Esophagus muscularis mucosa (tissue), 4 donors: ENCODE measurements around the gene PTPRU. TPM values are rescaled to one million over a fixed set of nuclear protein-coding genes. Genes with fewer than 3 reads are reported as not detected.

Source experiments
- DNase-seq: peaks from one replicate; pipeline ENCODE4 v3.0.0-alpha.2; 2017; ENCODE audit errors: extremely low spot score
- H3K27ac ChIP-seq, 4 donors: fragments of 200-600 bp; sonication (generic); replicated peaks in 1 of 4; 1 replicate in 3 of 4; 2 replicates in 1 of 4; pipeline ENCODE4 v1.5.1; 2016 to 2019; ENCODE audit warnings: mild to moderate bottlenecking in 1 of 4
- H3K27me3 ChIP-seq, 4 donors: fragments of 200-600 bp; sonication (generic); one replicate each; pipeline versions ENCODE4 v1.5.1 to v1.6.0; 2016 to 2019
- H3K36me3 ChIP-seq, 4 donors: fragments of 200-600 bp; sonication (generic); one replicate each; pipeline ENCODE4 v1.5.1; 2016 to 2019
- H3K4me1 ChIP-seq, 4 donors: fragments of 200-600 bp; sonication (generic); one replicate each; pipeline ENCODE4 v1.5.1; 2016 to 2019
- H3K4me3 ChIP-seq, 4 donors: fragments of 200-600 bp; sonication (generic); 1 replicate in 2 of 4; 2 replicates in 2 of 4; pipeline ENCODE4 v1.5.1; 2016 to 2019; ENCODE audit warnings: mild to moderate bottlenecking in 4 of 4, moderate library complexity in 1 of 4
- H3K9me3 ChIP-seq, 4 donors: fragments of 200-600 bp; sonication (generic); 1 replicate in 3 of 4; 2 replicates in 1 of 4; pipeline ENCODE4 v1.5.1; 2016 to 2019
- EP300 ChIP-seq: sonication (generic); formaldehyde crosslinking; IDR thresholded peaks from one replicate; pipeline ENCODE4 v1.6.1; 2017; ENCODE audit warnings: antibody characterized with exemption
- POLR2A ChIP-seq: fragments of 450-650 bp; IDR thresholded peaks from one replicate; pipeline ENCODE4 v1.6.1; 2017; ENCODE audit warnings: antibody characterized with exemption, moderate library complexity, mild to moderate bottlenecking, low read depth
- WGBS: methylation state at CpG from one replicate; pipeline ENCODE4 v1.1.5; 2018; 5-methylcytosine and 5-hydroxymethylcytosine counted together
- intact Hi-C: fragments of 100-400 bp; cut with DNase I; formaldehyde crosslinking; loops from one replicate; pipeline ENCODE4 v1.15.1; 2023
- total RNA-seq, 4 donors: library from RNA; depleted of rRNA; stranded (reverse); fragments of >200 nt; gene quantifications; one replicate each; pipeline versions ENCODE4 v1.1.0 to v1.2.1, GENCODE V29; 2016

PTPRU gene
- total RNA-seq, 4 donors from 2014 or later: 19.5 to 32.7 (median 27.5) TPM

DNA sequence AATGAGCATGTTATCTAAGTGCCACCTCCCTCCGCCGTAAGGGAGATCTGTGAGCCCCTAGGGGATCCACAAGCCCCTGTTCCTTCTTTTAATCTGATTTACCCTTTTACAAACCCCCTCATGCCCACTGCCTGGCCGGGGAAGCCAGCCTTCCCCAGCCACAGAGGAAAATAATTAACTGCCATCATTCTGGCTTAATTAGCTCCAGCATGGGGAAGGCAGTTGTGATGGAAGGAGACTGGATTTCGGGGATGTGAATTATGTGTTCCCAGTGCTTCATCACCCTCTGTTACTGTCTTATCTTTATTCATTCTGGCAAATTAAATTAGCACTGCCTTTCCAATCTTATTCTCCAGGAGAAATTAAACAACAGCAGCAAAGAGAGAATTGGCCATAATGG is 135.8 kb downstream of the PTPRU start:
- TF ChIP-seq EP300: no peak
- TF ChIP-seq POLR2A: no peak
- WGBS: 62% methylated on average over 4 of the region's 4 CpGs
- Histone ChIP-seq H3K9me3 (peaks cover 0 to 18% (median 10%) of the 10 kb centered on the region in 4 donors), H3K27me3 (peaks cover 0 to 62% (median 1%) of the 10 kb centered on the region in 4 donors), H3K4me1 (no peaks in the 10 kb centered on the region), H3K36me3 (no peaks in the 10 kb centered on the region), H3K27ac (no peak overlapping the region), H3K4me3 (no peak overlapping the region)
- intact Hi-C loops: no loop called here
- DNase-seq: no peak

Other genes starting within 250 kb of the PTPRU start
- gene TMEM200B, start 112.6 kb upstream of the PTPRU start, total RNA-seq: 10 to 100 TPM; 14.5 to 44.8 (median 28.2) TPM
- 100 to 1,000 TPM in 2 of 4 donors, 10 to 100 TPM in 2; 90.3 to 113 (median 98.3) TPM for gene SRSF4, start 54.6 kb upstream of the PTPRU start, total RNA-seq
- 10 to 100 TPM; 15.4 to 20.2 (median 18.6) TPM for gene MECR, start 5.6 kb upstream of the PTPRU start, total RNA-seq